ENCODE measurements around the gene UBASH3A. TPM values are rescaled to one million over a fixed set of nuclear protein-coding genes. Genes with fewer than 3 reads are reported as not detected.

The UBASH3A gene
- total RNA-seq, 1 experiment from 2014 or later, result 0.07 TPM

- peaks cover 0 to under 1% of the 10 kb centered on the region in 2 experiments; a peak in 1 of 4 replicates for H3K4me1 ChIP-seq (ENCODE audit: control insufficient read depth in 1 of 2, insufficient read depth in 2 of 2, low read length in 2 of 2)
- DNase-seq (ENCODE audit: low read depth, low spot score), result no peak
- no peak overlapping the region for H3K9ac ChIP-seq (ENCODE audit: low read length)
- H3K4me2 ChIP-seq (ENCODE audit: low read length), result no peak overlapping the region
- no peaks in the 10 kb centered on the region for H3K9me3 ChIP-seq (ENCODE audit: control insufficient read depth in 1 of 2, insufficient read depth in 1 of 2, low read depth in 1 of 2, low read length in 2 of 2)
- H3K79me2 ChIP-seq (ENCODE audit: insufficient read depth, low read length), result no peaks in the 10 kb centered on the region
- H4K20me1 ChIP-seq (ENCODE audit: insufficient read depth), result no peaks in the 10 kb centered on the region
- no peaks in the 10 kb centered on the region for H3K9me2 ChIP-seq (ENCODE audit: insufficient read depth)
- H3K27ac ChIP-seq (ENCODE audit: low read depth, low read length), result no peak overlapping the region
- H3K4me3 ChIP-seq (replicated peaks in 1 of 2; ENCODE audit: low read depth in 1 of 2, low read length in 2 of 2), result no peak overlapping the region
- ChIA-PET RAD21 (ENCODE audit: low non-redundant PET in 1 of 2, low total read pairs in 2 of 2, uncharacterized antibody in 2 of 2, unreplicated experiment in 2 of 2) (no interaction called here), CTCF (no interaction called here), POLR2A (no interaction called here)
- BruUV-seq (replicated peaks), result no TSS peak
- H3K27me3 ChIP-seq (ENCODE audit: insufficient read depth, low read length), result no peaks in the 10 kb centered on the region
- no peak overlapping the region for H2AFZ ChIP-seq (ENCODE audit: low read depth, low read length, poor library complexity, severe bottlenecking)
- H3K36me3 ChIP-seq (ENCODE audit: control insufficient read depth in 1 of 2, insufficient read depth in 2 of 2, low read length in 2 of 2), result no peaks in the 10 kb centered on the region
- no peak for ATAC-seq
- no peak for TF ChIP-seq SRF (IDR thresholded peaks at IDR 0.05; ENCODE audit: low read depth)
- TF ChIP-seq ATF3 (IDR thresholded peaks at IDR 0.05), result no peak
- no peak for TF ChIP-seq EGR1 (IDR thresholded peaks at IDR 0.05; ENCODE audit: low read depth)
- no peak for TF ChIP-seq CBX3 (IDR thresholded peaks at IDR 0.05; ENCODE audit: low read depth)
- no peak for TF ChIP-seq ZBTB33 (IDR thresholded peaks at IDR 0.05; ENCODE audit: extremely low read depth, insufficient replicate concordance, low read length)
- TF ChIP-seq REST (IDR thresholded peaks at IDR 0.05; ENCODE audit: low read depth), result no peak
- TF ChIP-seq SP1 (IDR thresholded peaks at IDR 0.05; ENCODE audit: low read depth), result no peak
- no peak for TF ChIP-seq CEBPB (IDR thresholded peaks at IDR 0.05; ENCODE audit: low read depth)
- TF ChIP-seq FOSL1 (IDR thresholded peaks at IDR 0.05; ENCODE audit: low read depth), result no peak
- no peak for TF ChIP-seq YY1 (IDR thresholded peaks at IDR 0.05; ENCODE audit: extremely low read depth, insufficient replicate concordance, low read depth, low read length)
- intact Hi-C loops (cut with micrococcal nuclease), result no loop called here
Measured at GRCh38 chr21:42409366-42409765, 5.7 kb downstream of the UBASH3A start.

Data from HCT116 (cell line).